PC-9 (cell line): ENCODE results near the gene CFAP74. TPM values are rescaled to one million over a fixed set of nuclear protein-coding genes. Genes with fewer than 3 reads are reported as not detected.

Experiments used
- BruUV-seq: library from RNA; stranded (reverse); fragments of 400-500 nt; replicated peaks from 2 replicates; lab custom pipeline; 2021; lab: Mats Ljungman, UMichigan
- CTCF ChIA-PET: fragments of 300-600 bp; sonication (Branson Sonifier 250); formaldehyde crosslinking; loops from one replicate; lab custom pipeline; 2022; ENCODE audit warnings: antibody characterized with exemption; lab: Charles Lee
- POLR2A ChIA-PET: fragments of 300-600 bp; sonication (Branson Sonifier 250); formaldehyde crosslinking; loops from one replicate; lab custom pipeline; 2022; ENCODE audit warnings: antibody characterized with exemption; ENCODE audit not compliant: unreplicated experiment; lab: Charles Lee
- DNase-seq, 2 experiments: peaks; one replicate each; pipeline versions ENCODE4 v3.0.0 to v3.0.0-alpha.2; 2015 to 2022; ENCODE audit warnings: mixed read lengths in 1 of 2
- H2AFZ ChIP-seq: fragments of 200-600 bp; sonication (generic); 2 replicates; pipeline ENCODE4 v1.8.1; 2017; ENCODE audit warnings: antibody characterized with exemption
- H3F3A ChIP-seq: fragments of 200-600 bp; sonication (generic); 2 replicates; pipeline ENCODE4 v1.8.1; 2017; ENCODE audit warnings: antibody characterized with exemption, mild to moderate bottlenecking, low read depth; ENCODE audit not compliant: insufficient read depth
- H3K27ac ChIP-seq: fragments of 200-600 bp; sonication (generic); 2 replicates; pipeline ENCODE4 v1.6.1; 2016; ENCODE audit warnings: mixed run types
- H3K27me3 ChIP-seq: fragments of 200-600 bp; sonication (generic); 2 replicates; pipeline ENCODE4 v1.6.1; 2016; ENCODE audit warnings: low read depth, mixed run types; ENCODE audit not compliant: insufficient read depth
- H3K36me3 ChIP-seq: fragments of 200-600 bp; sonication (generic); 2 replicates; pipeline ENCODE4 v1.6.1; 2016; ENCODE audit warnings: low read depth, mixed run types
- H3K4me1 ChIP-seq: fragments of 200-600 bp; sonication (generic); replicated peaks from 2 replicates; pipeline ENCODE4 v1.6.1; 2016; ENCODE audit warnings: mixed run types; ENCODE audit not compliant: insufficient read depth
- H3K4me2 ChIP-seq: fragments of 200-600 bp; sonication (generic); 2 replicates; pipeline ENCODE4 v1.6.1; 2017; ENCODE audit warnings: mixed run types
- H3K4me3 ChIP-seq: fragments of 200-600 bp; sonication (generic); 2 replicates; pipeline ENCODE4 v1.6.1; 2016; ENCODE audit warnings: mixed run types
- H3K79me2 ChIP-seq: fragments of 200-600 bp; sonication (generic); 2 replicates; pipeline ENCODE4 v1.6.1; 2017; ENCODE audit warnings: low read depth, mixed run types
- H3K9me2 ChIP-seq: fragments of 200-600 bp; sonication (generic); 2 replicates; pipeline ENCODE4 v1.8.1; 2017; ENCODE audit warnings: mild to moderate bottlenecking; ENCODE audit not compliant: insufficient read depth
- H3K9me3 ChIP-seq: fragments of 200-600 bp; sonication (generic); 2 replicates; pipeline ENCODE4 v1.8.1; 2016; ENCODE audit warnings: low read depth; ENCODE audit not compliant: insufficient read depth
- H4K20me1 ChIP-seq: fragments of 200-600 bp; sonication (generic); 2 replicates; pipeline ENCODE4 v1.8.1; 2017; ENCODE audit not compliant: insufficient read depth
- EZH2 ChIP-seq: fragments of 200-600 bp; sonication (generic); IDR thresholded peaks from 2 replicates; pipeline ENCODE4 v1.8.0; 2017; ENCODE audit warnings: antibody characterized with exemption, low read depth
- intact Hi-C: fragments of 100-400 bp; cut with micrococcal nuclease; formaldehyde crosslinking; loops from one replicate; pipeline ENCODE4 v1.10.0; 2022; ENCODE audit not compliant: unreplicated experiment
- total RNA-seq: library from RNA; stranded (reverse); gene quantifications from 2 replicates; pipeline ENCODE4 v1.2.3, GENCODE V29; 2021
- TF ChIP-seq, protein P1 (sequence below): fragments of 200-600 bp; sonication (generic); conservative IDR thresholded peaks from 2 replicates; pipeline ENCODE4 v1.6.1; 2017; ENCODE audit warnings: mixed run types, antibody characterized with exemption, mild to moderate bottlenecking, moderate library complexity

Gene CFAP74
- total RNA-seq, 1 experiment from 2014 or later = 2.8 TPM

DNA sequence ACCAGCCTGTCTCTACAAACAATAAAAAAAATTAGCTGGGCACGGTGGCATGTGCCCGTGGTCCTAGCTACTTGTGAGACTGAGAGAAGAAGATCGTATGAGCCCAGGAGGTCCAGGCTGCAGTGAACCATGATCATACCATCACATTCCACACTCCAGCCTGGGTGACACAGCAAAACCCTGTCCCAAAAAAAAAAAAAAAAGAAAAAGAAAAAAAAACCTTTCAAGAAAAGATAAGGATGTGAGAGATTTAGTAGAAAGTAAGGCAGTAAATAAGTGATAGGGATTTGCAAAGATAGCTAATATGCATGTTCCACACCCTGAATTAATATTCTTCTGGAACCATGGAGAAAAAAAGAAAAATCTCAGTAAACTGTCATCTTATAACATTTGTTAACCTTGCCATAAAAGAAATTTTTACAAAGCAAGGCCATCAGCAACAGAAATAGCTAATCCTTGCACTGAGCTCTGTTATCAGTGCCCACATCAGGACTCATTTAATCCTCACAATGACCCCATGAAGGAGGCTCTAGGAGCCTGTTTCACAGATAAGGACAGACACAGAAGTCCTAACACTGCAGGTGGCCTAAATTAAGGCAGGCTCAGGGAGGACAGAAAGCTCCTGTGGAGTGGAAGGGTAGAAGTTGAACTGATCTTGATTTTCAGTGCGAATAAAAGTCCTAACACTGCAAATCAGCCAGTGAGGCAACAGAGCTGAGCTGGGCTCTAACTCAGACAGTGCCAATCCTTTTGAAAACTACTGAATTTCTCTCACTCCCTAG lies 120.3 kb downstream of the CFAP74 start:
- no peak overlapping the region for H2AFZ ChIP-seq
- POLR2A ChIA-PET = interaction anchor here (0.7 kb wide), 2 partner anchors 159 to 913 kb away, joined by 11 to 12 read pairs; partner anchors contain the start of gene CDK11A
- no peak for DNase-seq
- no TSS peak for BruUV-seq
- no peaks in the 10 kb centered on the region for H3K27me3 ChIP-seq
- H3K9me2 ChIP-seq = no peaks in the 10 kb centered on the region
- peaks cover 4% of the 10 kb centered on the region; the same call in 1 of the 2 replicates for H3K4me1 ChIP-seq
- peaks cover 11% of the 10 kb centered on the region; the same call in 1 of the 2 replicates for H3F3A ChIP-seq
- H3K4me2 ChIP-seq = no peak overlapping the region
- no peak overlapping the region for H3K4me3 ChIP-seq
- peaks cover 100% of the 10 kb centered on the region for H3K79me2 ChIP-seq
- intact Hi-C loops = no loop called here
- CTCF ChIA-PET = interaction anchor here (0.6 to 1.0 kb wide), 4 partner anchors 23 to 166 kb away, joined by 3 to 10 read pairs (median 5); no protein-coding TSS in a partner anchor
- H3K27ac ChIP-seq = peak overlapping the region; percentile 51
- H3K9me3 ChIP-seq = no peaks in the 10 kb centered on the region
- TF ChIP-seq EZH2 = no peak
- TF ChIP-seq, protein P1, sequence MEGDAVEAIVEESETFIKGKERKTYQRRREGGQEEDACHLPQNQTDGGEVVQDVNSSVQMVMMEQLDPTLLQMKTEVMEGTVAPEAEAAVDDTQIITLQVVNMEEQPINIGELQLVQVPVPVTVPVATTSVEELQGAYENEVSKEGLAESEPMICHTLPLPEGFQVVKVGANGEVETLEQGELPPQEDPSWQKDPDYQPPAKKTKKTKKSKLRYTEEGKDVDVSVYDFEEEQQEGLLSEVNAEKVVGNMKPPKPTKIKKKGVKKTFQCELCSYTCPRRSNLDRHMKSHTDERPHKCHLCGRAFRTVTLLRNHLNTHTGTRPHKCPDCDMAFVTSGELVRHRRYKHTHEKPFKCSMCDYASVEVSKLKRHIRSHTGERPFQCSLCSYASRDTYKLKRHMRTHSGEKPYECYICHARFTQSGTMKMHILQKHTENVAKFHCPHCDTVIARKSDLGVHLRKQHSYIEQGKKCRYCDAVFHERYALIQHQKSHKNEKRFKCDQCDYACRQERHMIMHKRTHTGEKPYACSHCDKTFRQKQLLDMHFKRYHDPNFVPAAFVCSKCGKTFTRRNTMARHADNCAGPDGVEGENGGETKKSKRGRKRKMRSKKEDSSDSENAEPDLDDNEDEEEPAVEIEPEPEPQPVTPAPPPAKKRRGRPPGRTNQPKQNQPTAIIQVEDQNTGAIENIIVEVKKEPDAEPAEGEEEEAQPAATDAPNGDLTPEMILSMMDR = no peak
- H4K20me1 ChIP-seq = peaks cover 100% of the 10 kb centered on the region
- no peaks in the 10 kb centered on the region; the same call in 1 of the 2 replicates for H3K36me3 ChIP-seq

DNA sequence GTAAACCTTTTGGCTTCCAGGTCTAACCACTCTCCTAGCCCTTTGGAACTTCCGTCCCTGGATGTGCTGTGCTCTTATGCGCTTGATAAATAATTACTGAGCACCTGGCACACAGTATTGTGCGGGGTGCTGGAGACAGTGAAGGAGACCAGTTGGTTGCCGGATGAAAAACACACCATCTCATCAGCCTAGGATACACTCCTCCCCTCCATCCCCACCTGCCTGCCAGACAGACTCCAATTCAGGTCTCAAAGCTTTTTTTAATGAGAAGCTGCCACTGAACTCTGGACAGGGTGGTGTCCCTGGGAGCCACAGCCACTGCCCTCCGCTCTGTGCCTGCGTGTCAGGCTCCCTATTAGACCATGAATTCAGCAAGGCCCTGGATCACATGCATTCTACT lies 121.9 kb downstream of the CFAP74 start:
- ChIA-PET POLR2A (no interaction called here), CTCF (no interaction called here)
- no TSS peak for BruUV-seq

DNA sequence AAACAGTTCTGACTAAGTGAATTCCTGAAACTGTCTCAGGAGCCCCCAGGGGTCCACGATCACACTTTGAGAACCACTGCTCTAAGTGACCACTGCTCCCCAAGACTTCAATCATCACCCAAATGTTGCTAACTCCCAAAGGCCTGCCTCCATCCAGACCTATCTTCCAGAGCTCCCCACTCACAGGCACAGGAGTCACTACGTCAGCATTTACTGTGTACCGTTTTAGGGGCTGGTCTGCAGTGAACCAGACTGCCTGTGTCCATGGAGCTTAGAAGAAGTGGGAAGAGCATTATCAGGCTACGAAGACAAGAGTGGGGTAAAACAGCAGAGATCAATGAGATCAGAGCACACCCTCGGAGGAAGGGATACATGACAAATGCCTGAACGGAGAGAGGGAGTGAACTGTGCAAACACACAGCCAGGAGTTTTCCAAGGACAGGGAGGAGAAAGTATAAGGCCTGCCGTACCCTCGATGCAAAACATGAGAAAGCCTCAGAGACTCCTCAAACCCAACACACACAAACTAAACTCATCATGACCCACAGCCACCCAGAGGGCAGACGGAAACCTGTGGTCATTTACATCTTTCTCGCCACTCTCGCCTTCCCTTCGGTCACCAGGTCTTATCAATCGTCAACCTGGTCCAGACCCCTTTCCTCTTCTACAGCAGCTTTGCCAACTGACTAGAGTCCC lies 122.8 kb downstream of the CFAP74 start:
- CTCF ChIA-PET = interaction anchor here (0.5 to 0.6 kb wide), 2 partner anchors 12 to 22 kb away, joined by 10 to 33 read pairs; no protein-coding TSS in a partner anchor
- H3K27ac ChIP-seq = no peak overlapping the region
- peaks cover 94% of the 10 kb centered on the region for H4K20me1 ChIP-seq
- H3K27me3 ChIP-seq = no peaks in the 10 kb centered on the region
- no peaks in the 10 kb centered on the region for H3K9me2 ChIP-seq
- H3K36me3 ChIP-seq = 0 out of 2 replicates have a peak, but pooled peaks cover under 1% of the 10 kb centered on the region
- TF ChIP-seq, protein P1 = no peak
- no peak for TF ChIP-seq EZH2
- intact Hi-C loops = no loop called here
- no TSS peak for BruUV-seq
- H3K4me2 ChIP-seq = no peak overlapping the region
- 0 out of 2 replicates have a peak, but pooled peaks cover 3% of the 10 kb centered on the region for H3K4me1 ChIP-seq
- POLR2A ChIA-PET = no interaction called here
- no peak for DNase-seq
- H3K4me3 ChIP-seq = no peak overlapping the region
- no peak overlapping the region for H2AFZ ChIP-seq
- peaks cover 97% of the 10 kb centered on the region for H3K79me2 ChIP-seq
- peaks cover 4% of the 10 kb centered on the region; the same call in 1 of the 2 replicates for H3F3A ChIP-seq
- H3K9me3 ChIP-seq = no peaks in the 10 kb centered on the region

More for the DNA sequence above, 121.9 kb downstream of the CFAP74 start:
- H3F3A ChIP-seq = peaks cover 7% of the 10 kb centered on the region; the same call in 1 of the 2 replicates
- no peaks in the 10 kb centered on the region for H3K27me3 ChIP-seq
- no peaks in the 10 kb centered on the region for H3K9me2 ChIP-seq
- H3K27ac ChIP-seq = no peak overlapping the region
- peaks cover 97% of the 10 kb centered on the region for H3K79me2 ChIP-seq
- no peak overlapping the region for H2AFZ ChIP-seq
- no peaks in the 10 kb centered on the region for H3K9me3 ChIP-seq
- peaks cover 96% of the 10 kb centered on the region for H4K20me1 ChIP-seq
- intact Hi-C loops = no loop called here
- 0 out of 2 replicates have a peak, but pooled peaks cover 3% of the 10 kb centered on the region for H3K4me1 ChIP-seq
- no peak for DNase-seq
- H3K4me3 ChIP-seq = no peak overlapping the region
- H3K36me3 ChIP-seq = no peaks in the 10 kb centered on the region
- H3K4me2 ChIP-seq = no peak overlapping the region
- no peak for TF ChIP-seq EZH2
- TF ChIP-seq, protein P1 = no peak
